Midbrain (tissue), 1 donor: ENCODE results near the gene DHCR24.
"Not testable (repeated sequence)": the region's sequence is repeated elsewhere in the genome, so short reads cannot be mapped to it uniquely, and the experiment has no call there.

Experiments used
- DNase-seq: peaks from one replicate; lab custom pipeline; 2025; lab: John Stamatoyannopoulos, UW

DHCR24 gene

GRCh38 chr1:54886724-54887664 lies at the start of gene DHCR24:
DHCR24 (minus strand) TSS chr1:54887195; CDS start chr1:54887119, 76 bp downstream.
- peak; percentile 96 for DNase-seq

GRCh38 chr1:54936791-54937190 lies 49.8 kb upstream of the DHCR24 start:
- DNase-seq = no peak

GRCh38 chr1:54934869-54935268 lies 47.9 kb upstream of the DHCR24 start:
- DNase-seq = no peak

GRCh38 chr1:54934081-54934480 lies 47.1 kb upstream of the DHCR24 start:
- not testable (repeated sequence) for DNase-seq

- no peak for DNase-seq
Measured at GRCh38 chr1:54931275-54931840, 44.4 kb upstream of the DHCR24 start.

GRCh38 chr1:54929700-54930099 lies 42.7 kb upstream of the DHCR24 start:
- DNase-seq = no peak

GRCh38 chr1:54928327-54928726 lies 41.3 kb upstream of the DHCR24 start:
- DNase-seq = no peak

GRCh38 chr1:54927472-54928240 lies 40.7 kb upstream of the DHCR24 start:
- no peak for DNase-seq

GRCh38 chr1:54926970-54927369 lies 40.0 kb upstream of the DHCR24 start:
- no peak for DNase-seq

GRCh38 chr1:54922921-54923421 lies 36.0 kb upstream of the DHCR24 start:
- DNase-seq = no peak

- DNase-seq = no peak
Measured at GRCh38 chr1:54922040-54922761, 35.2 kb upstream of the DHCR24 start.

GRCh38 chr1:54919367-54920359 lies 32.7 kb upstream of the DHCR24 start:
- DNase-seq = no peak

- DNase-seq = peak; percentile 31
Measured at GRCh38 chr1:54911076-54911475, 24.1 kb upstream of the DHCR24 start.

- no peak for DNase-seq
Measured at GRCh38 chr1:54906586-54906985, 19.6 kb upstream of the DHCR24 start.

- DNase-seq = no peak
Measured at GRCh38 chr1:54904476-54905048, 17.6 kb upstream of the DHCR24 start.

- DNase-seq = no peak
Measured at GRCh38 chr1:54894271-54894670, 7.3 kb upstream of the DHCR24 start.

- DNase-seq = no peak
Measured at GRCh38 chr1:54892586-54892985, 5.6 kb upstream of the DHCR24 start.

GRCh38 chr1:54889132-54889725 lies 2.2 kb upstream of the DHCR24 start:
- no peak for DNase-seq

GRCh38 chr1:54888080-54888733 lies 1.2 kb upstream of the DHCR24 start:
- DNase-seq = no peak
